Prostate gland (tissue), 2 donors: ENCODE data around the gene USP9X.

Source experiments
- CTCF ChIP-seq, 4 experiments: fragments of 200-600 bp in 2 of 4; fragments of 450-650 bp in 2 of 4; sonication (generic) in 2 of 4; IDR thresholded peaks; 1 replicate in 3 of 4; 2 replicates in 1 of 4; pipeline ENCODE4 v1.5.1; 2016 to 2019; ENCODE audit warnings: antibody characterized with exemption in 4 of 4, mild to moderate bottlenecking in 2 of 4, moderate library complexity in 2 of 4
- POLR2A ChIP-seq: fragments of 450-650 bp; IDR thresholded peaks from one replicate; pipeline ENCODE4 v1.6.1; 2016; ENCODE audit warnings: antibody characterized with exemption, mild to moderate bottlenecking

GRCh38 chrX:41133551-41133950 is 48.3 kb downstream of the USP9X start:
- TF ChIP-seq CTCF (IDR thresholded peaks at IDR 0.05): no peak
- no peak for TF ChIP-seq POLR2A
